HG03521 (cell line): Measurements from ENCODE around the gene IGSF8.
"Not testable (repeated sequence)": the region's sequence is repeated elsewhere in the genome, so short reads cannot be mapped to it uniquely, and the experiment has no call there.

ENCODE experiments used
- ATAC-seq: cut with Tn5 transposase; IDR thresholded peaks from one replicate; pipeline ENCODE4 v1.9.1; 2021; ENCODE audit warnings: mild to moderate bottlenecking, moderate library complexity; ENCODE audit not compliant: unreplicated experiment

Gene IGSF8

DNA sequence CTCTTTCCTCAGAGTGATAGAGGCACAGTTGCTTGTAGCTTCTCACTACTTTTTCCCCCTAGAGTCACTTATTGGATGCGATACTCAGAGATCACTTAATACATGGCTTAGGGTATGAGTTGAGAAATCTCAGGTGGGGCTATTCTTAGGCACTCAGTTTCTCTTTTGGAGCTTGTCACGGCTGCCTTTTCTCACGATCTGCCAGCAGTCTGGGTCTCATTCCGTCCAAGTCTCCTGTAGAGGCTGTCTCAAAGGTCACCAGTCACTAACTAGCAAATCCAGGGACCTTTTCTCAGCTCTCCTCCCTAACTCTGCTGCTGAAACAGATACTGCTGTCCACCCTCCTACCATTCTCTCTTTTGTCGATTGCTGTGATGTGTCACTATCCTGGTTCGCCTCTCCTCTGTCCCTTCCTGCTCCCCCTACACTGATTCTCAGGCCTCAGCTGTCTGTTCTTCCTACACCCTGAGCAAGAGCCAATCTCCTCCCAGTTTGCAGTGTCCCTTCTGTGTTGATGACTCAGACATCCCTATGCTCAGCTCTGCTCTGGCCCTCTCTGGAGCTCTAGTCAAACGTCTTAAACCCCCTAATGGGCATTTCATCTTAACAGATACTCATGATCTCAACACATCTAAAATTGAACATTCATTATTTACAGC lies 29.6 kb upstream of the IGSF8 start:
- no peak for ATAC-seq

DNA sequence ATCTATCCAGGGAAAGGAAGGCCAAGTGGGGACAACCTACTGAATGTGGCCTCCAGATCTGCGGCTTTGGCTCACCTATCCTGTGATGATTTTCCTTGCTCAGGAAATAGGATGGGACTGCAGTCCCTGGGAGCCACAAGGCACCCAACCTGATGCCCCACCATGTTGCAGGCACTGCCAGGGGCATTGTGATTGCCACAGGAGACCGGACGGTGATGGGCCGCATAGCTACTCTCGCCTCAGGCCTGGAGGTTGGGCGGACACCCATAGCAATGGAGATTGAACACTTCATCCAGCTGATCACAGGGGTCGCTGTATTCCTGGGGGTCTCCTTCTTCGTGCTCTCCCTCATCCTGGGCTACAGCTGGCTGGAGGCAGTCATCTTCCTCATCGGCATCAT lies 29.0 kb upstream of the IGSF8 start:
- ATAC-seq = no peak

DNA sequence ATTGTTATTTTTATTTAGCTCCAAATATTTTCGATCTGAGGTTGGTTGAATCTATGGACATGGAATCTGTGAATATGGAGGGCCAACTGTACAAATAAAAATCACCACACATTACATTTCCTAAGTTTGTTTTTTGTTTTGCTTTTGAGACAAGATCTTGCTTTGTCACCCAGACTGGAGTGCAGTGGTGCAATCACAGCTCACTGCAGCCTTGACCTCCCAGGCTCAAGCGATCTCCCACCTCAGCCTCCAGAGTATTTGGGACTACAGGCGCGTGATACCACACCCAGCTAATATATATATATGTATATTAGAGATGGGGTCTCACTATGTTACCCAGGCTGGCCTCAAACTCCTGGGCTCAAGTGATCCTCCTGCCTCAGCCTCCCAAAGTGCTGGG lies 27.9 kb upstream of the IGSF8 start:
- not testable (repeated sequence) for ATAC-seq

DNA sequence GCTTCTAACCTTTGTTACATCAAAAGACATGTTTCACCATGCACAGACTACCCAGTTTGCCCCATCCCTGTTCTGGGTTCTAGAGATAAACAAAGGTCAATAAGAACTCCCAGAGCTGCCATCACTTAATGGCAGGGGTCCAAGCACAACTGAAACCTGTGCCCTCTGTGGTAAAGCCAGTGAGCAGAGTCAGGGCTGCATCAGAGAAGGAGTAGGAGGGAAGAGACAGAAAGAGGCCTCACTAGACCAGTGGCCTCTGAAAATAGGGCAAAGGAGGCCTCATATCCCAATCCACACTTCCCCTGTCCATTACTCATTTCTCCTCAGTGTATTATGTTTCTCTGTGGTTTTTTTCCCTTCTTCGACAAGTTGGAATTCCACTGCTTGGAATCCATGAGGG lies 27.3 kb upstream of the IGSF8 start:
- no peak for ATAC-seq

DNA sequence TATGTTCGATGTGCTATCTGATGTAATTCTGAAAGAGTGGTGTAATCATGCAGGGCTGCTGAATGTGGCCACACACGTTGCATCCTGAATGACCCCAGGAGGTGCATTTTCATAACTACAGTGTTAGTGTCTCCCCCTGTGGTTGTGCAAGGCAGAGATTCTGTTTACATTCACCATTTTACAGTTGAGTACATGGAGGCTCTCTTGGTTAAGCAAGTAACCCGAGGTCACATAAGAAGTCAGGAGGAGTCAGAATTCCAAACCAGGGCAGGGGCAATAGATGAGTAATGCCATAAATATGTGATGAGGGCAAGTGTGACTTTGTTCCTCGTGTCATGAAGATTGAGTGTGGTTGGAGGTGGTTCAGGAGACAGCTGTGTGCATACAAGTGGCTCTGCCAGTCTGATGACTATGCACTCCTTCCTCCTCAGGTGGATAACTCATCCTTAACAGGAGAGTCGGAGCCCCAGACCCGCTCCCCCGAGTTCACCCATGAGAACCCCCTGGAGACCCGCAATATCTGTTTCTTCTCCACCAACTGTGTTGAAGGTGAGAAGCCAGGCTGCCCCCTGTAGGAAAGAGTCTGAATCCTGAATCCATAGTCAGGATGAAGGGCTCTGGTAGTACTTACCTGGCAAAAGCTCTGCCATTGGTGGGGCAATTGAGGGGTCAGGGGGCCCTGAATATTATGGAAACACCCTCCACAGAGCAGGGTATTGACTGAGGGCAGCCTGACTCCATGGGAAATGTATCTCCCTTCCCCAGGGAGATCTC lies 26.5 kb upstream of the IGSF8 start:
- no peak for ATAC-seq

DNA sequence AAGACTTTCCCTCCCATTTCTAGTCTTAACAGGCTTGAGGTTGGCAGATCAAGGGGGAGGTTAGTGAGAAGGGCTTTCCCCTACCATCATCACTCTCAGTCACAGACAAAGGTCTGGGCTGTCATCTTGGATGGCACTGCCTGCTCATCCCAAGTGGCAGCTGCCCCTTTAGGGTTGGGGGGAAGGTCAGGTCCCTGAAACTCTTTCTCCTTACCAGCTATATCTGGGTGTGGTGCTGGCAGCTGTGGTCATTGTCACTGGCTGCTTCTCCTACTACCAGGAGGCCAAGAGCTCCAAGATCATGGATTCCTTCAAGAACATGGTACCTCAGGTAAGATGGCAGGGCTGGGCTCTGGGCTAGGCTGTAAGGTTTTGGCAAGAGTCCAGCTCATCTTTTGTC lies 25.3 kb upstream of the IGSF8 start:
- ATAC-seq = no peak

DNA sequence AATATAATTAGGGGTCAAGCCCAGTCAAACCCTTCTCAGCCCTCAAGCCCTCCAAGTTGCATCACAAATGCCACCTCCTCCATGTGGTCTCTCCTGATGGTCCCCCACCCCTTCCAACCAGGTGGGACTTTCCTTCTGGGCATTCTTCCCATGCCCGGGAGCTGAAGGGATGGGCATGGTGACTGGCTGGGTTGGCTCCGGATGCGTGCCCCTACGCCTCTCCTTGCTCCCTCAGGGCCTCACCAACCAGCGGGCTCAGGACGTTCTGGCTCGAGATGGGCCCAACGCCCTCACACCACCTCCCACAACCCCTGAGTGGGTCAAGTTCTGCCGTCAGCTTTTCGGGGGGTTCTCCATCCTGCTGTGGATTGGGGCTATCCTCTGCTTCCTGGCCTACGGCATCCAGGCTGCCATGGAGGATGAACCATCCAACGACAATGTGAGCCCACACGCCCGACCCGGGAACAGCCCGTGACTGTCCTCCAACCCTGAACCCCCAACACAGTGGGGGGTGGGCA lies 24.6 kb upstream of the IGSF8 start:
- ATAC-seq = no peak

DNA sequence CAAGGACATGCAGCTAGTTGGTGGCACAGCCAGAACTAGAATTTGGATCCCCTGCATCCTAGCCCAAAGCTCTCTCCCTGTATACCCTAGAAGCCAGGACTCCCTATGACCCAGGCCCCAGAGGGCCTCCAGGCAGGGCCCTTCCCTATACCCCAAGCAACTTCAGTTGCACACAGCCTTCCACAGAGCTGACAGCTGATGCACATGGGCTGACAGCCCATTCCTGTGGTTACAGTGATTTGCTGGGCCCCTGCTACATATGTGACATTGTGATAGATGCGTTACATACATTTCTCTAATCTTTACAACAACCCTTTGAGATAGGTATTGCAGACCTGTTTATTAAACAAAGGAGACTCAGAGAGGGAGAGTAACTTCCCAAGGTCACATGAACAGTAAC lies 23.0 kb upstream of the IGSF8 start:
- no peak for ATAC-seq

DNA sequence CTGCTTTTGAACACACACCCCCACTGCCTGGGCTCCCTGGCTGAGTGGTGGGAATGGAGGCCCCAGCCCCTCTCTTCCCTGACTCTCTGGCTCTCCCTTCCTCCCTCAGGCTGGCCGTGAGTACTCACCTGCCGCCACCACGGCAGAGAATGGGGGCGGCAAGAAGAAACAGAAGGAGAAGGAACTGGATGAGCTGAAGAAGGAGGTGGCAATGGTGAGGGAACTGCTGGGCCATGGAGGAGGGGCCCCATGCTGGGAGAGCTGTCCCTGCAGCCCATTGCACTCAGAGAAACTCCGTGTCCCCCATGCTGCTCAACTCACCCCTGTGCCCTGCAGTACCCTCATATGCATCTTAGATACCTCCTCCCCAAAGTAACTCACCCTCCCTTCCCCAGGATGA lies 22.4 kb upstream of the IGSF8 start:
- no peak for ATAC-seq

DNA sequence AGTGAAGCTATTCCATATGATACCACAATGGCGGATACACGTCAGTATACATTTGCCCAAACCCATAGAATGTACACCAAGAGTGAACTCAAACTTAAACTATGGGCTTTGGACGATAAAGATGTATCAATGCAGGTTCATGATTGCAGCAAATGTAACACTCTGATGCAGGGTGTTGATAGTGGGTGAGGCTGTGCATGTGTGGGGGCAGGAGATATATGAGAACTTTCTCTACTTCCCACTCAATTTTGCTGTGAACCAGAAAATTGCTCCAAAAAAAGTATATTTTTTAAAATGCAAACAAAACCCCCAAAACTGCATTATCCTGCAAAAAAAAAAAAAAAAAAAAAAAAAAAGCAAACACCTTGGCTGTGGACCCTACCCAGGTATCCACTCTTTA lies 20.5 kb upstream of the IGSF8 start:
- ATAC-seq = no peak

DNA sequence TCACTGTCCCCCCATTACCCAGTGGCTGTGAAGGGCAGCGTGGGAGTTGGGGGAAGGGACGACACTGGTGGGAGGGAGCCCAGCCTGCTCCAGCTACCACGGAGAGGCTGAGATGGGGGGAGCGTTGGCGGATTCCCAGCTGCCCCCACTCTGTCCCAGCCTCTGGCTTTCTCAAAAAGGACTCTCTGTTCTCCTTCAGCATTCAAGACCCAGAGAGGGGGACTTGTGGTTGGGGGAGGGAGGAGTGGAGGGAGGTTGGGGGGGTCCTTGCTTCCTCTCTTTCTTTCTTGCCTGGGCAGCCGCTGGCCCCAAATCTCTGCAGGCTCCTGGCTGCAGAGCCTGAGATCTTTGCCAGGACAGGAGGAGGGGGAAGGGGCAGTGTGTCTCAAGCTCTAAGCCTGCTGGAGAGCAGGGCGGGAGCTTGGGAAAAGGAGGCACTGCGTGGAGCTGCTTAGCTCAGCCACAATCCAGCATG lies 19.3 kb upstream of the IGSF8 start:
- no peak for ATAC-seq

DNA sequence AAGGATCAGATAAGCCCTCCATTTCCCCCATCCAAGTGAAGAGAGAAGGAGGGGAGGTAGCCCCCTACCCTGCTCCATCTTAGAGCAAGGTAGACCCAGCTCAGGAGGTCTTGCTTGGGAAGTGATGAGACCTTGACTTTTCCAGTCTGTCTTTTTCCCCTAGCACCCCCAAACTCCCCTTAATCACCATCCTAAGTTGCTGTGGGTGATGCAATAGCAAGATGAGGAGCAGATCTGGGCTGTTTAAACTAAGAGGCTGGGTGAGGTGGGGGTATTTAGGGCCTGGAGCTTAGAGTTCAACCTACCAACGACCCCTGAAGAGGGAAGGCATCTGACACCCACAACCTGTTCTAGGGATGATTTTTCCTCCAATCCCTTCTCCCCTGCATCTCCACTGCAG lies 18.9 kb upstream of the IGSF8 start:
- no peak for ATAC-seq

DNA sequence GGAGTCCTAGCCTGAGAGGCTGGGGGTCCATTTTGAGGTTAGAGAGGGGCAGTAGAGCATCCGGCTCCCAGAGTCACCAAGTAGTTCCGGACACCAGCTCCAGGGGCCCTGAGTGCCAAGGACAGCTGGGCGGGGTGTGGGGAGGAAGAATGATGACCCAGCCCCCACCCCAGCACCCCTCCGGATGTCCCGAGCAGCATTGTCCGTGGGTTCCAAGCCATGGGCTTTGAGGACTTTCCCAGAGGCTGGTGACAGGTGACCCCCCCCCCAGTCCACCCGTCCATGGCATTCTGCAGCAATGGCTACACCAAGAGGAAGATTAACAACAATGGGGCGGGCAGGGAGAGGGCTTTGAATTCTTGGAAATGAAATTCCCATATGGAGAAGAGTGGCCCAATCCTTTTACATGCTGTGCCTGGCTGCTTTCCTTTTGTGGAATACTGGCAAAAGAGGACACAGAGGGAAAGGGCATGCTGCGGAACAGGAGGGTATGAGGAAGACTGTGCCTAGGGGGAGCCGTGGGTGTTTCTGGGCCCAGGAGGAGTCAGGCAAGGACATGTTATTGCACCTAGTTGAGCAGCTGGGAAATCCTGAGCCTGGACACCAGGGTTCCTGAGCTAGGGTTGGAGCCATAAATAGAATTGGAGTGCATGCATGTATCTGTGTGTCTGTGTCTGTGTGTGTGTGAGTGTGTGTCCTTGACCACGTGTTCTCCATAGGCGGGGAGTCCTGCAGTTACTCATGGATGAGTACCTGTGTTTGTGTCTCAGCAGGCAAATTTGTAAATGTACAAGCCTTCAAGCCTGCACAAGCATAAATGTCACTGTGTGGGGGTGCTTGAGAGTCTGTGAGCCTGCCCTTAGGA lies 18.1 kb upstream of the IGSF8 start:
- no peak for ATAC-seq

DNA sequence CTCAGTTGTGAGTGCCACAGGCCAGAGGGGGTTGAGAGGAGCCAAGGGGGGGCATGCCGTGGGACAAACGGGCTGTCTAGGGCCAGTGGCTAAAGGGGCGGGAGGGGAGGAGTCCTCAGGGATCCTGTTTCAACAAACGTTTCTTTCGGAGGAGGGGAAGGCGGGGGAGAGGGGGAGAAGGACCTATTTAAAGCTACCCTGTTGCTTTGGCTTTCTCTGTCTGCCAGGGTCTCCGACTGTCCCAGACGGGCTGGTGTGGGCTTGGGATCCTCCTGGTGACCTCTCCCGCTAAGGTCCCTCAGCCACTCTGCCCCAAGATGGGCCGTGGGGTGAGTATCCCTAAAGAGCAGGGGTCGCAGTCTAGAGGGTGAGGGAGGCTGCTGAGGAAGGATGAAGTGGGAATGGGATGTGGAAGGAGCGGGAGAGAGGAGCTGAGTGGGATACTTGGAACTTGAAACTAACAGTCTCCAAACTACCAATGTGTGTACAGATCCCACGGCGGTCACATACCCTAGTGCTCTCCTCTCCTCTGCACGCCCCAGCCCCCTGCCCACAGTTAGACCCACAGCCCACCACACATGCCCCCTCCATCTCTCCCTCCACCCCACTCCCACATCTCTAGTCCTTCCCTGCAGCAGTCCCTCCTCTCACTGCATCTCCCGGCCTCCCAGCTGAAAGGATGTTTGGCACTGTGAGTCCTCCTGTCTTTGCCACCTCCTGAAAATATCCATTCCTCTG lies 17.3 kb upstream of the IGSF8 start, which contains the start of gene ATP1A2:
TSS of gene ATP1A2 (plus strand) at position 215 of the 738 bp plus-strand sequence. CDS start at position 318, 103 bp downstream.
- ATAC-seq = no peak

DNA sequence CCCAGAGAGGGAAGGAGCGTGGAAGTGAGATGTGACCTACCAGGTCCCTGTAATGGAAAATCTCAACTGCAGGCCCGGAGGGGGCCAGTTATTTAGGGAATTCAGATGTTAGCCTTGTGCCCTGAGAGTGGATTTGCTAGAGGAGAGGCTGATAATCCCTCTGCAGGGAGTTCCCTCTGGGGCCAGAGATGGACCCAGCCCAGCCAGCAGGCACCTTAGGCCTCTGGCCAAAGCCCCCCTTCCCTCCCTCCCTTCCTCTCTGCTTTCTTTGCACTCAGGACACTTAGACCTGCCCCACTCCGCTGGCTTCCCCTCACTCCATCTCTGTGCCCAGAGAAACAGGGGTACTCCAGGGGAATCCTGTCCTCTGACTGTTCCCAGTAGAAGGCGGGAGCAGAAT lies 15.7 kb upstream of the IGSF8 start:
- no peak for ATAC-seq

DNA sequence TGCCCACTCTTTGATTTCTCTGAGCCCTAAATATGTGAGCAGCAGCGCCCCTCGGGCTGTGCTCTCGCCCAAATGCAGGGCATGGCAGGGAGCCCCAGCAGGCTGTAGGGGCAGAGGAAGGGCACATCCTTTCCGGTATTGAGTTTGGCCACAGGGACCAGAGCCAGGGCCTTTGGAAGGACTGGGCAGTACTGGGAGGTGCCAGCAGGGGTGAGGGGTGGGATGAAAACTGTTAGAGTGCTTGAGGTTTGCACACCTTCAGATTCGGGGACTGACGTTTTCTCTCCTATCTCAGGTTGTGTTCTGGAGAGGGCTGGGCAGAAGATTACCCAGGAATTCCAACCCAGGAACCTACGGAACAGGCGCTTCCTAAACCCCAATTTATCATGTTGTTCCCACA lies 15.0 kb upstream of the IGSF8 start:
- no peak for ATAC-seq

DNA sequence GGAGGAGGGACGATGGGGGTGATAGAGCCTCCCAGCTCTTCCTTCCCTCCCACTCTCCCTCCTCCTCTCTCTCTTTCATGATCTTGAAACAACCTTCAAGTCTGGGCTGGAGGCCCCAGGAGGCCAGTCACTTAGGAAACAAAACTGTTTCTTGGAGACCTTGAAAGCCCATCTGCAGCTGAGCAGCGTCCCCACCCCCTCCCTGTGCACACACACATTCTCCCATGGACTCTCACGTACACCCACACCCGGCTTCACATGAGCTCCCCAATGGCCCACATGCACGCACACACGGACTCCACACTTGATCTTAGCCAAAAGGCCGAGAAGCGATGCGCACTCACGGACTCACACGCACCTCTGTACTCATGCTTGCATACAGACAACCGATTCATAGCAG lies 13.9 kb upstream of the IGSF8 start:
- ATAC-seq = no peak

DNA sequence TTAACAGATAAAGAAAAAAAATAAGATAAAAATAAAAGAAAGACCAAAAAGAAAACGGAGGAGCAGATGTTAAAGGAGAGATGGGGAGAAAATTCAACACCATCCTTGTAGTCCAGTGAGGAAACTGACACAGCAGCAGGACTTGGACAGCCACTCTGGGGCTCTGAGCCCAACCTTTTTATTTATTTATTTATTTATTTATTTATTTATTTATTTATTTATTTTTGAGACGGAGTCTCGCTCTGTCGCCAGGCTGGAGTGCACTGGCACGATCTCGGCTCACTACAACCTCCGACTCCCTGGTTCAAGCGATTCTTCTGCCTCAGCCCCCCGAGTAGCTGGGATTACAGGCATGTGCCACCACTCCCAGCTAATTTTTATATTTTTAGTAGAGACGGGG lies 13.0 kb upstream of the IGSF8 start:
- ATAC-seq = not testable (repeated sequence)

DNA sequence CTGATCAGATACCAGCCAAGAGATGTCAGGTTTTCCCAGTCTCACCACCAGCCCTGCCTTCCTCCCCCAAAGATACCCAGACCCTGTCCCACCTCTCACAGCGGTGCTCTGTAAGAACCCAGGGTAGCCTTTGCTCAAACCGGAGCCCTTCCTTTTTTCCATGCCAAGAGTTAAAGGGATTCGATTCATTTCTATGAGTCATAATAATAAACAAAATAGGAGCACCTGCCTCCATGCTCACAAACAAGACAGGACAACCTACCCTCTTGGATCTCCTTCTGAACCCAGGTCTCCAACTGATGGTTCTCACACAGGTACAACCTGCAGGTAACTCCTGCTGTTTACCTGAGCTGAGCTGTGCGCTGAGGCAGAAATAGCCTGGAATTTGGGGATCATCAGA lies 11.3 kb upstream of the IGSF8 start:
- ATAC-seq = no peak

DNA sequence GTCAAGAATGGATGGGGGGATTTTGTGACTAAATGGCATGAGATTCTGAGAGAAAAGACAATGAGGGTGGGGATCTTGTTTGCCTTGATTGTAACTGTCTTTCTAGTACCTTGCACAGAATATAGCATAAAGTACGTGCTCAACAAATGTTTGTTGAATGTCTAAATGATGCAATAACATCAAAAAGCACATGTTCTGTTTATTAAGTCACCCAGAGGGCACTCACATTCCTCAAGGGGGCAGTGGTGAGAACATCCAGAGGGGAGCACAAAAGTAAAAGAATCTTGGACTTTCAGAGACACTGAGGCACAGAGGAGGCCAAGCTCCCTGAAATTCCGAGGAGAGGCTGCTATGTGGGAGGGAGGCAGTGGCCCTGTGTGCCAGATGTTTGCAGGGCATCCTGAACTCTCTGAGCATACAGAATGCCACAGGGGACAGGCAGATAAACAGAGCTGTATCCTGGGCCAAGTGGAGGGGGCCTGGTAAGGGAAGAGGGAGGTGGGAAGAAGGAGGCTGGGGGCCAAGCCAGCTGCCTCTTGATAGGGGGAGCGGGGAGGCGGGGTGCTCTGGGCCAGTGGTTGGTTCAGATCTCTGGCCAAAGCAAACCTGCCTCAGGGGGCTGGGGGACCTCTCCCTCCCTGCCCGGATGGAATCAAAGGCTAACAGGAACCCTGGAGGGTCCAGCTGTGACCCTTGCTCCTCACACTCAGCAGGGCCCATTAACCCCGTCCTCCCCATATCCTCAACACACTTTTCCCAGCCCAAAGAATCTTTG lies 10.7 kb upstream of the IGSF8 start:
- no peak for ATAC-seq
